Activated naive CD8-positive, alpha-beta T cell treated with anti-CD3 and anti-CD28 coated beads for 36 hours (primary cell): ENCODE measurements around the gene ATE1. TPM values are rescaled to one million over a fixed set of nuclear protein-coding genes. Genes with fewer than 3 reads are reported as not detected.
"Not testable (repeated sequence)": the region's sequence is repeated elsewhere in the genome, so short reads cannot be mapped to it uniquely, and the experiment has no call there.

Source experiments
- DNase-seq: peaks from one replicate; pipeline ENCODE4 v3.0.0; 2021
- H3K27ac Mint-ChIP-seq: one replicate; pipeline ENCODE4 v1.8.0; 2022; ENCODE audit warnings: mild to moderate bottlenecking, moderate library complexity, mixed read lengths
- H3K27me3 Mint-ChIP-seq: one replicate; pipeline ENCODE4 v1.8.0; 2022; ENCODE audit warnings: mild to moderate bottlenecking, mixed read lengths
- H3K36me3 Mint-ChIP-seq: one replicate; pipeline ENCODE4 v1.8.0; 2021; ENCODE audit warnings: mild to moderate bottlenecking, mixed read lengths
- H3K4me1 Mint-ChIP-seq: one replicate; pipeline ENCODE4 v1.8.0; 2021; ENCODE audit warnings: mixed read lengths
- H3K4me3 Mint-ChIP-seq: one replicate; pipeline ENCODE4 v1.8.0; 2022; ENCODE audit warnings: mild to moderate bottlenecking, moderate library complexity, mixed read lengths
- H3K9me3 Mint-ChIP-seq: one replicate; pipeline ENCODE4 v1.8.0; 2022; ENCODE audit warnings: mixed read lengths
- total RNA-seq, 2 experiments: library from RNA; stranded (reverse); gene quantifications; one replicate each; pipeline ENCODE4 v1.2.3, GENCODE V29; 2021

Gene ATE1
- total RNA-seq, 2 experiments from 2014 or later = 22.5 to 24.6 TPM

- Mint-ChIP-seq H3K9me3 (no peaks in the 10 kb centered on the region), H3K36me3 (peaks cover 2% of the 10 kb centered on the region), H3K27me3 (no peaks in the 10 kb centered on the region), H3K4me1 (no peaks in the 10 kb centered on the region), H3K27ac (no peak overlapping the region), H3K4me3 (no peak overlapping the region)
- DNase-seq = no peak
Observed at GRCh38 chr10:121947343-121948330, 19.8 kb upstream of the ATE1 start.

- Mint-ChIP-seq H3K4me1 (no peaks in the 10 kb centered on the region), H3K4me3 (no peak overlapping the region), H3K36me3 (no peaks in the 10 kb centered on the region), H3K27ac (no peak overlapping the region), H3K9me3 (no peaks in the 10 kb centered on the region), H3K27me3 (peaks cover 5% of the 10 kb centered on the region)
- no peak for DNase-seq
Observed at GRCh38 chr10:121942749-121943416, 15.1 kb upstream of the ATE1 start.

- no peak for DNase-seq
- no peaks in the 10 kb centered on the region for H3K4me1 Mint-ChIP-seq
- no peak overlapping the region for H3K27ac Mint-ChIP-seq
- no peaks in the 10 kb centered on the region for H3K36me3 Mint-ChIP-seq
- H3K9me3 Mint-ChIP-seq = no peaks in the 10 kb centered on the region
- H3K4me3 Mint-ChIP-seq = no peak overlapping the region
- H3K27me3 Mint-ChIP-seq = peaks cover 5% of the 10 kb centered on the region
Observed at GRCh38 chr10:121941532-121941931, 13.7 kb upstream of the ATE1 start.

- no peak for DNase-seq
- Mint-ChIP-seq H3K4me1 (no peaks in the 10 kb centered on the region), H3K27me3 (peaks cover 5% of the 10 kb centered on the region), H3K36me3 (no peaks in the 10 kb centered on the region), H3K4me3 (no peak overlapping the region), H3K27ac (no peak overlapping the region), H3K9me3 (no peaks in the 10 kb centered on the region)
Observed at GRCh38 chr10:121936295-121936694, 8.5 kb upstream of the ATE1 start.

- Mint-ChIP-seq H3K27ac (no peak overlapping the region), H3K36me3 (no peaks in the 10 kb centered on the region), H3K4me1 (peaks cover 1% of the 10 kb centered on the region), H3K4me3 (no peak overlapping the region), H3K9me3 (no peaks in the 10 kb centered on the region), H3K27me3 (peaks cover 5% of the 10 kb centered on the region)
- DNase-seq = no peak
Observed at GRCh38 chr10:121935702-121936101, 7.9 kb upstream of the ATE1 start.

- not testable (repeated sequence) for DNase-seq
Observed at GRCh38 chr10:121930268-121931085, 2.6 kb upstream of the ATE1 start.

GRCh38 chr10:121929585-121930267 lies 1.9 kb upstream of the ATE1 start:
- Mint-ChIP-seq H3K27ac (peak overlapping the region; percentile 3), H3K4me1 (peaks cover 18% of the 10 kb centered on the region)
- not testable (repeated sequence) for H3K27me3 Mint-ChIP-seq, H3K36me3 Mint-ChIP-seq, H3K9me3 Mint-ChIP-seq, H3K4me3 Mint-ChIP-seq, DNase-seq

More at GRCh38 chr10:121930268-121931085, 2.6 kb upstream of the ATE1 start:
- not testable (repeated sequence) for H3K27ac Mint-ChIP-seq, H3K27me3 Mint-ChIP-seq, H3K36me3 Mint-ChIP-seq, H3K4me3 Mint-ChIP-seq, H3K9me3 Mint-ChIP-seq
- H3K4me1 Mint-ChIP-seq = peaks cover 16% of the 10 kb centered on the region

GRCh38 chr10:121928528-121928884 lies 675 bp upstream of the ATE1 start:
- Mint-ChIP-seq H3K9me3 (no peaks in the 10 kb centered on the region), H3K4me1 (peaks cover 18% of the 10 kb centered on the region), H3K36me3 (peaks cover 7% of the 10 kb centered on the region), H3K4me3 (peak overlapping the region; percentile 93), H3K27me3 (no peaks in the 10 kb centered on the region), H3K27ac (peak overlapping the region; percentile 93)
- no peak for DNase-seq

- H3K36me3 Mint-ChIP-seq = peaks cover 11% of the 10 kb centered on the region
- peaks cover 18% of the 10 kb centered on the region for H3K4me1 Mint-ChIP-seq
- peak overlapping the region; percentile 88 for H3K27ac Mint-ChIP-seq
- H3K9me3 Mint-ChIP-seq = no peaks in the 10 kb centered on the region
- DNase-seq = peak; percentile 44
- peak overlapping the region; percentile 93 for H3K4me3 Mint-ChIP-seq
- no peaks in the 10 kb centered on the region for H3K27me3 Mint-ChIP-seq
Observed at GRCh38 chr10:121927318-121927840, 452 bp downstream of the ATE1 start.

GRCh38 chr10:121926671-121927317 lies 1.0 kb downstream of the ATE1 start:
- Mint-ChIP-seq H3K4me1 (peaks cover 18% of the 10 kb centered on the region), H3K27ac (peak overlapping the region; percentile 88), H3K27me3 (no peaks in the 10 kb centered on the region), H3K36me3 (peaks cover 11% of the 10 kb centered on the region), H3K4me3 (peak overlapping the region; percentile 93), H3K9me3 (no peaks in the 10 kb centered on the region)
- DNase-seq = no peak

- H3K27ac Mint-ChIP-seq = no peak overlapping the region
- H3K27me3 Mint-ChIP-seq = no peaks in the 10 kb centered on the region
- H3K4me3 Mint-ChIP-seq = peak overlapping the region; percentile 4
- H3K4me1 Mint-ChIP-seq = peaks cover 18% of the 10 kb centered on the region
- no peaks in the 10 kb centered on the region for H3K9me3 Mint-ChIP-seq
- peaks cover 11% of the 10 kb centered on the region for H3K36me3 Mint-ChIP-seq
- DNase-seq = no peak
Observed at GRCh38 chr10:121926157-121926556, 1.7 kb downstream of the ATE1 start.

GRCh38 chr10:121921238-121921931 lies 6.4 kb downstream of the ATE1 start:
- Mint-ChIP-seq H3K36me3 (peaks cover 25% of the 10 kb centered on the region), H3K4me3 (no peak overlapping the region), H3K4me1 (peaks cover 13% of the 10 kb centered on the region), H3K27ac (no peak overlapping the region), H3K9me3 (no peaks in the 10 kb centered on the region), H3K27me3 (no peaks in the 10 kb centered on the region)
- DNase-seq = no peak

GRCh38 chr10:121919666-121920065 lies 8.2 kb downstream of the ATE1 start:
- Mint-ChIP-seq H3K27ac (no peak overlapping the region), H3K36me3 (peaks cover 28% of the 10 kb centered on the region), H3K9me3 (no peaks in the 10 kb centered on the region)

More at GRCh38 chr10:121919666-121920065, 8.2 kb downstream of the ATE1 start:
- peaks cover 11% of the 10 kb centered on the region for H3K4me1 Mint-ChIP-seq
- DNase-seq = no peak
- H3K27me3 Mint-ChIP-seq = no peaks in the 10 kb centered on the region
- H3K4me3 Mint-ChIP-seq = no peak overlapping the region
